MM.1S (cell line): ENCODE results near the gene EEA1.

ENCODE experiments used
- CTCF ChIP-seq: fragments of 300-600 bp; sonication (generic); IDR thresholded peaks from 2 replicates; pipeline ENCODE4 v1.5.1; 2016; ENCODE audit warnings: antibody characterized with exemption, low read length, mixed read lengths
- EZH2 ChIP-seq: fragments of 300-600 bp; sonication (generic); optimal IDR thresholded peaks from 2 replicates; pipeline ENCODE3; 2017; ENCODE audit warnings: low read depth, mild to moderate bottlenecking, antibody characterized with exemption, low read length, mixed read lengths

GRCh38 chr12:92730758-92731157 is 198.3 kb downstream of the EEA1 start:
- TF ChIP-seq CTCF (no peak), EZH2 (no peak)
